GM20000 (cell line): ENCODE measurements around the gene CLIC6.

ENCODE experiments used
- DNase-seq: peaks from one replicate; pipeline ENCODE4 v3.0.0; 2012; ENCODE audit warnings: low spot score
- TF ChIP-seq, protein P1 (sequence below): IDR thresholded peaks from 2 replicates; pipeline ENCODE4 v1.5.1; 2012; ENCODE audit warnings: mild to moderate bottlenecking, control low read depth; ENCODE audit errors: extremely low read depth, missing control alignments

CLIC6 gene

DNA sequence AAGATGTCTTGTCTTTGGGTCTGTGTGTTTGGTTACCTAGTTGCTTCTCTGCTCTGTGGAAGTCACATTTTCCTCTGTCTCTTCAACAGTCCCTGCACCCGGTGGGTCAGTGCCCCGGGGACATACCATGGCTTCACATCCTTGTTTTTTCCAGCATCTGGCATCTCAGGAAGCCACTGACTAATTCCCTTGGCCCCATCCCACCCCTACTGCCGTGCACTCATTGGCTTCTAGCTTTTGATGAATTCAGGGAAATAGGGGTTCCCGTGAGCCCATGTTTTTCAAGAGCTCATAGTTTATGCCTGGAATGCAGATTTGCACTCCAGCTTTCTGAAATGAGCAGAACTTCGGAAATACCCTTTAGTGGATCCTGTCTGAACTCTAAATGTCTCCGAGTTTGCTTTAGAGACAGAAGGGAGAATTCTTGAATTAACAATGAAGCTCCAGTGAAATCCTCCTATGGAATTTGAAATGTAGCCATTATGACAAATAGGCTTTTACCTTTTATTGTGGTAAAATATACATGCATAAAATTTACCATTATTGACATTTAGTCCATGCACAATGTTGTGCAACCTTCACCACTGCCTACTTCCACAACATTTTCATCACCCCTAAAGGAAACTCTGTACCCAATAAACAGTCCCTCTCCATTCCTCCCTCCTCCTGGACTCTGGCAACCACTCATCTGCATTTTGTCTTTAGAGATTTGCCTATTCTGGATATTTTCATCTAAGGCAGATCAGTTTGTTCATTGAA lies 67.5 kb downstream of the CLIC6 start:
- TF ChIP-seq, protein P1, sequence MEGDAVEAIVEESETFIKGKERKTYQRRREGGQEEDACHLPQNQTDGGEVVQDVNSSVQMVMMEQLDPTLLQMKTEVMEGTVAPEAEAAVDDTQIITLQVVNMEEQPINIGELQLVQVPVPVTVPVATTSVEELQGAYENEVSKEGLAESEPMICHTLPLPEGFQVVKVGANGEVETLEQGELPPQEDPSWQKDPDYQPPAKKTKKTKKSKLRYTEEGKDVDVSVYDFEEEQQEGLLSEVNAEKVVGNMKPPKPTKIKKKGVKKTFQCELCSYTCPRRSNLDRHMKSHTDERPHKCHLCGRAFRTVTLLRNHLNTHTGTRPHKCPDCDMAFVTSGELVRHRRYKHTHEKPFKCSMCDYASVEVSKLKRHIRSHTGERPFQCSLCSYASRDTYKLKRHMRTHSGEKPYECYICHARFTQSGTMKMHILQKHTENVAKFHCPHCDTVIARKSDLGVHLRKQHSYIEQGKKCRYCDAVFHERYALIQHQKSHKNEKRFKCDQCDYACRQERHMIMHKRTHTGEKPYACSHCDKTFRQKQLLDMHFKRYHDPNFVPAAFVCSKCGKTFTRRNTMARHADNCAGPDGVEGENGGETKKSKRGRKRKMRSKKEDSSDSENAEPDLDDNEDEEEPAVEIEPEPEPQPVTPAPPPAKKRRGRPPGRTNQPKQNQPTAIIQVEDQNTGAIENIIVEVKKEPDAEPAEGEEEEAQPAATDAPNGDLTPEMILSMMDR = no peak
- DNase-seq = no peak

DNA sequence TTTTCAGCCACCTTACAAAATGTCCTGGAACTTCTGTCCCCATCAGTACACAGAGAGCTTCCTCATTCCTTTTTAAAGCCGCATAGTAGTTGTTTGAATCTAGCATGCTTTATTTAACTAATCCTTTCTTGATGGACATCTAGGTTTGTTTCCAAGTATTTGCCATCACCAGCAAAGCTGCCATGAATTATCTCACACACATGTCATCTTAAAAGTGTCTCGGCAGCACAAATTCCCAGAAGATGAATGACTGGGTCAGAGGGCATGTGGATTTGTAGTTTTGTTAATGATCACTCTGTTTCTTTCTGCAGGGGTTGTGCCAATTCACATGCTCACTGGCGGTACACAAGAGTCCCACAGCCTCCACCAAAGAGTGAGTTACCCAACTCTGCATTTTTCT lies 68.3 kb downstream of the CLIC6 start:
- no peak for DNase-seq
- TF ChIP-seq, protein P1 = no peak

DNA sequence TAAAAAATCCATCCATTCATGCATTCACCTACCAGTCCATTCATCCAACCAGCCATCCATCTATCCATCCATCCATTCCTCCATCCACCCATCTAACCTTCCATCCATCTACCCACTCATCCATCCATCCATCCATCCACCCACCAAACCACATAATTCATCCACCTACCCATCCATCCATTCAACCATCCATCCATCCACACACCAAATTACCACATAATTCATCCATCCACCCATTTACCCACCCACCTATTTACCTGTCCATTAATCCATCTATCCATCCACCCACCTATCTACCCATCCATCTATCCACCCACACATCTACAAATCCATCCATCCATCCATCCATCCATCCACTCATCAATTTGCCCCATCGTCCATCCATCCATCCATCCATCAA lies 71.4 kb downstream of the CLIC6 start:
- no peak for DNase-seq
- TF ChIP-seq, protein P1 = no peak

DNA sequence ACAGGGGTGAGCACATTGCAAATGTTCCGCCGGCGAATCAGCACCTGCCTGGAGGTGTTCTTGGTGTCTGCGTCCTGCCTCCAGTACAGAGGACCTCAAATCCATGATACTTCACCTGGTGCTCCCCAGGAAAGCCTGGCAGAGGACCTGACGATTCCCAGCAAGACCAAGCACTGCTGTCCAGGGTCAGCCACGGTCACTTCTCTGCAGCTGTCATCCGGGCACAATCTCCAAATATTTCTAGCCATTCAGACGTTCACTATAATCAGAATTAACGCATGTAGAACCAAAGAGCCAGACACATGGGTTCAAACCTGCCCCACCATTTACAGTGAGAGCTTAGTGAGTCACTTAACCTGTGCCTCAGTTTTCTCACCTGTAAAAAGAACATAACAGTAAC lies 74.5 kb downstream of the CLIC6 start:
- TF ChIP-seq, protein P1 = no peak

DNA sequence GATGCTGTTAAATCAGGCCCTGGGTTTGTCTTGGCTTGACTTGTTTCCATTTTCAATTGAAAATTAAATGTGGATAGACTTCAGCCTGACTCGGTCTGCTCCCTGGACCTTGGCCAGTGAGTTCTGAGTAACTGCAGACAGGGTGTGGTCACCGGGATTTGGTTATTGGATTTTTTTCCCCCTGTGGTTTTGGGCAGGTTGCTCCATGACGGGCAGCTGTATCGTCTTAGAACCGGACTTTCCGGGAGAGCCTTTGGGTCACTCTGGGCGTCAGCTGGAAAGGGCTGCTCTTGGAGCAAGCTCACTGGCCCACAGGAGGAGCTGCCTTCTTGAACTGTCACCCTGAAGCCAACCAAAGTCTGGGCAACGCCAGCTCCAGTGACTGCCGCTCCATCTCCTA lies 75.0 kb downstream of the CLIC6 start:
- TF ChIP-seq, protein P1 = no peak
- no peak for DNase-seq

More for the DNA sequence above, 74.5 kb downstream of the CLIC6 start:
- no peak for DNase-seq

DNA sequence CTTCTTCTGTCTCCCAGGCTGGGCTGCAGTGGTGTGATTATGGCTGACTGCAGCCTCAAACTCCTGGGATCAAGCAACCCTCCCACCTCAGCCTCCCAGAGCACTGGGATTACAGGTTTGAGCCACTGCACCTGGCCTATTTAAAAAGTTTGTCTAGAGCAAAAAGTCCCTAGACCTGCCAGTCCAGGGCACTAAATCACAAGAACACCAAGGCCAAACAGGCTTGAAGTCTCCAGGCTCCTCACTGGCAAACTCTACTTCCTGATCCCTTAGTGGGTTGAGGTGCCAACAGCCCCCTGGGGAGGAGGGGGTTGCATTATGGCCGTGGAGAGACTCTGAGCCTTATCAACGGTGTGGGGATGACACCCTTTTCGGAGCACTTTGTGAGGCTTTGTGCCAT lies 76.0 kb downstream of the CLIC6 start:
- no peak for DNase-seq
- TF ChIP-seq, protein P1 = no peak

DNA sequence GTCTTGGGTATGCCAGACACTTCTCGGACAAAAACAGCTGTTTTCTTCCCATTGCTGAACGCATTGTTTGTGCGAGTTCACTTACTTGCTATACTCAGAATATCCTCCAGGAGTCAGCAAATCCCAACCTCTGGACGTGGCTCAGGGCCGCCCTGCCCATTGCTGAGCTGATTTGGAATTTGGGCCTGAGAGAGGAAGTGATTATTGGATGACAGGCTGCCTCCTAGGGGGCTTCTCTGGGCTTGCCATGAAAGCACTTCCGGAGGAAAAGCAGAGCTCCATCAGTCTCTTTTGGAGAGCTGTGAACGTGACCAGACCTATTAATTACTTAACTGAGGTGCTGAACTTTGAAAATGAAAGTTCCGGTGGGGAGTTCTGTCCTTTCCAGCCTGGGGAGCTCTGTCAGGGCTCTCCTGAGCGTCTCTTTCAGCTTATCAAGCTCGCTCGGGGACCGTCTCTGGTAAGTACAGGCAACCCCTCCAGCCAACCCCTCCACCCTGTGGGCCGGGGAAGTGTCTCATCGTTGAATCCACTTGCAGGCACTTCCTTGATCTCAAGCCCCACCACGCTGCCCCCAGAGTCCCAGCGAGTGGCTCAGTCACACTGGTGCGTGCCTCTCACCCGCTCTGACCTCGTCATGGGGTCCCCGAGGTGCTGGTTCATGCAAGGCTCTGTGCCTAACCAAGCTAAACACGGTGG lies 76.9 kb downstream of the CLIC6 start:
- DNase-seq = peak; percentile 69
- TF ChIP-seq, protein P1 = peak; percentile 40
